ENCODE data around the gene TNNI3. TPM values are rescaled to one million over a fixed set of nuclear protein-coding genes. Genes with fewer than 3 reads are reported as not detected.
A peak's percentile ranks its signal among the peaks of the same experiment; 100 is the strongest.

The TNNI3 gene
- total RNA-seq, 4 donors from 2014 or later: not detected

DNA sequence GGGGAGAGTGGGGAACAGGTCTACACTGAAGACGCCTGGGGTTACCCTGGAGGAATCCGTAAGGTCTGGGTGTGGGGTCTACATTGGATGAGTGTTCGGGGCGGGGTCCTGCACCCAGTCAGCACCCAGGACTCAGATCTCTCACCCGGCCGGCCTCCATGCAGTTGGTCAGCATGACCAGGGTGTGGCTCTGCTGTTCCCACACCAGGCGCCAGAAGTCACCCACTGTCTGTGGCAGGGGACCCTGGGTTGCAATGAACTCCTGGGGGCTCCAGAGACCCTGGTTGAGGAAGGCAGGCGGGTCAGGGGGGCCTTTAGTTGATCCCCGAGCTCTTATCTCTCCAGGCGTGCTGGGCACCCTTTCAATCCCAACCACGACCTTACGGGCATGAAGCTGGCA, 28.5 kb upstream of the TNNI3 start:
- H3K36me3 ChIP-seq: no peaks in the 10 kb centered on the region
- H3K9me3 ChIP-seq: no peaks in the 10 kb centered on the region
- no peak for TF ChIP-seq POLR2AphosphoS5 (IDR thresholded peaks at IDR 0.05)
- TF ChIP-seq EP300 (IDR thresholded peaks at IDR 0.05): no peak
- no peak for TF ChIP-seq POLR2A (IDR thresholded peaks at IDR 0.05; ENCODE audit: low read depth)
- TF ChIP-seq, protein P1, sequence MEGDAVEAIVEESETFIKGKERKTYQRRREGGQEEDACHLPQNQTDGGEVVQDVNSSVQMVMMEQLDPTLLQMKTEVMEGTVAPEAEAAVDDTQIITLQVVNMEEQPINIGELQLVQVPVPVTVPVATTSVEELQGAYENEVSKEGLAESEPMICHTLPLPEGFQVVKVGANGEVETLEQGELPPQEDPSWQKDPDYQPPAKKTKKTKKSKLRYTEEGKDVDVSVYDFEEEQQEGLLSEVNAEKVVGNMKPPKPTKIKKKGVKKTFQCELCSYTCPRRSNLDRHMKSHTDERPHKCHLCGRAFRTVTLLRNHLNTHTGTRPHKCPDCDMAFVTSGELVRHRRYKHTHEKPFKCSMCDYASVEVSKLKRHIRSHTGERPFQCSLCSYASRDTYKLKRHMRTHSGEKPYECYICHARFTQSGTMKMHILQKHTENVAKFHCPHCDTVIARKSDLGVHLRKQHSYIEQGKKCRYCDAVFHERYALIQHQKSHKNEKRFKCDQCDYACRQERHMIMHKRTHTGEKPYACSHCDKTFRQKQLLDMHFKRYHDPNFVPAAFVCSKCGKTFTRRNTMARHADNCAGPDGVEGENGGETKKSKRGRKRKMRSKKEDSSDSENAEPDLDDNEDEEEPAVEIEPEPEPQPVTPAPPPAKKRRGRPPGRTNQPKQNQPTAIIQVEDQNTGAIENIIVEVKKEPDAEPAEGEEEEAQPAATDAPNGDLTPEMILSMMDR (IDR thresholded peaks at IDR 0.05): no peak
- H3K27me3 ChIP-seq: peaks cover 0 to 60% (median 11%) of the 10 kb centered on the region in 4 donors
- H3K4me3 ChIP-seq: no peak overlapping the region
- H3K27ac ChIP-seq (replicated peaks in 1 of 4): no peak overlapping the region
- intact Hi-C loops (cut with DNase I): no loop called here
- 83% methylated on average over 7 of the region's 12 CpGs for WGBS
- no peaks in the 10 kb centered on the region for H3K4me1 ChIP-seq
- no peak for DNase-seq (ENCODE audit: extremely low spot score)

DNA sequence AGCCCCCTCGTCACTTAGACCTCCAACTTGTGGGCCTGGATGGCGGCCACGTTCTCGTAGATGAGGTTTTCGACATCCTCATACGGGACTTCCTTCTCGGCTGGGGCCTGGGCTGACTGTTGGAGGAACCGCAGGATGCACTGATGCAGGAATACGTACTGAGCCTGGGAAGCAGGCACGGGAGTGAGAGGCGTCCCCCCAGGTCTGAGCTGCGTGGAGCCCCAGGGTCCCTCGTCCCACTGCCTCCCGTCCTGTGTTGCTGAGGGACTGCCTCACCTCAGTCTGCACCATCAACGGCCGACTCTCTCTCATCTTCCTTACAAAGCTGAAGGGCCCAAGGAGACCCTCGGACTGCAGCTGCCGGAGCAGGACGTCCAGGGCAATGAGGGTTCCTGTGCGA, 24.2 kb upstream of the TNNI3 start:
- no peaks in the 10 kb centered on the region for H3K9me3 ChIP-seq
- intact Hi-C loops (cut with DNase I): no loop called here
- H3K27me3 ChIP-seq: peaks cover 8 to 95% (median 51%) of the 10 kb centered on the region in 4 donors
- no peak for DNase-seq (ENCODE audit: extremely low spot score)
- H3K4me3 ChIP-seq: no peak overlapping the region
- H3K36me3 ChIP-seq: no peaks in the 10 kb centered on the region
- 66% methylated on average over 11 of the region's 20 CpGs for WGBS
- TF ChIP-seq EP300 (IDR thresholded peaks at IDR 0.05) (no peak), POLR2AphosphoS5 (IDR thresholded peaks at IDR 0.05) (no peak), POLR2A (IDR thresholded peaks at IDR 0.05; ENCODE audit: low read depth) (no peak)
- TF ChIP-seq, protein P1 (IDR thresholded peaks at IDR 0.05): no peak
- peaks cover 12 to 18% (median 17%) of the 10 kb centered on the region in 4 donors for H3K4me1 ChIP-seq
- no peak overlapping the region for H3K27ac ChIP-seq (replicated peaks in 1 of 4)

DNA sequence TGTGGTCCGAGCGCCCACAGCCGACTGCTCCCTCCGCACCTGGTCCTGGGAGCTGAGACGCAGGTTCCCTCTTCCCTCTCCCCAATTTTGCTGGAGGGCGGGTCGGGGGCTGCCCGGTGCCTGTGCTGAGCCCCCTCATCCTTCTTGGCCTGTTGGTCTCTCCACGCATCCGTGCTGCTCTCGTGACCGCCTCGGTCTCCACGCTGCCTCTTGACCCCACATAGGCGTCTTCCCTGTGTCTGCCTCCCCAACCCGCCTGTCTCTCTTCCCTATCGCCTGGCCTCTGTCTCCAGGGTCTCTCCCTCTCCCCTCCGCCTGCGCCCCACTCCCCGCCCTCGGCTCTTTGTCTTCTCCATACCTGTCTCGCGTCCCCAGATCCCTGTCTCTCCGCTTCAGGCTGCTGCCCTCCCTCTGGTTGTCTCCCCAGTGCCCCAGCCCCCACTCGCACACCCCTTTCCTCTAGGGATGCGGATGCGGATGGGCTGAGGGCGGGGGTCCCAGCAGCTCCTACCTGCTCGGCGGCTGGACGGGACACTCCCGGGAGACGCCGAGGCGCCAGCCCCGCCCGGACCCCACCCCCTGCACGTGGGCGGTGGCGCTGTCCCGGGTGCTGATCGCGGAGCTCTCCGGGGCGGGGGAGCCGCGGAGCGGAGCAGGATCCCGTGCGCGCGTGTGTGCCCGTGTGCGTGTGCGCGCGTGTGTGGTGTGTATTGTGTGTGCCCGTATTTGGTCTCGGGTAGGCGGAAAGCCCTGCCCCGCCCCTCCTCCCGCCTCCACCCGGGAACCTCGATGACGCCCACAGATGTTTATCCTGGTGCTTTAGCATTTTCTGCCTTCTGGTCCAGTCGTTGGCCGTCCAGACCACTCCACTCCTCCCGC, 22.3 kb upstream of the TNNI3 start, which contains the start of gene SYT5:
Gene SYT5 (minus strand): TSS at position 684 of the 879 bp plus-strand sequence. CDS start 1,248 bp downstream, outside the sequence.
- DNase-seq (ENCODE audit: extremely low spot score): no peak
- H3K9me3 ChIP-seq: no peaks in the 10 kb centered on the region
- H3K36me3 ChIP-seq: no peaks in the 10 kb centered on the region
- intact Hi-C loops (cut with DNase I): no loop called here
- no peak within 1 kb of the TSS for H3K27ac ChIP-seq (replicated peaks in 1 of 4)
- 2% methylated on average over 33 of the region's 68 CpGs for WGBS
- peak within 1 kb of the TSS; percentile 37 to 50 (median 42) for H3K4me3 ChIP-seq
- TF ChIP-seq EP300 (IDR thresholded peaks at IDR 0.05) (no peak), POLR2A (IDR thresholded peaks at IDR 0.05; ENCODE audit: low read depth) (no peak), POLR2AphosphoS5 (IDR thresholded peaks at IDR 0.05) (no peak)
- TF ChIP-seq, protein P1 (IDR thresholded peaks at IDR 0.05): no peak
- H3K27me3 ChIP-seq: peaks cover 8 to 95% (median 66%) of the 10 kb centered on the region in 4 donors
- peaks cover 12 to 22% (median 17%) of the 10 kb centered on the region in 4 donors for H3K4me1 ChIP-seq

DNA sequence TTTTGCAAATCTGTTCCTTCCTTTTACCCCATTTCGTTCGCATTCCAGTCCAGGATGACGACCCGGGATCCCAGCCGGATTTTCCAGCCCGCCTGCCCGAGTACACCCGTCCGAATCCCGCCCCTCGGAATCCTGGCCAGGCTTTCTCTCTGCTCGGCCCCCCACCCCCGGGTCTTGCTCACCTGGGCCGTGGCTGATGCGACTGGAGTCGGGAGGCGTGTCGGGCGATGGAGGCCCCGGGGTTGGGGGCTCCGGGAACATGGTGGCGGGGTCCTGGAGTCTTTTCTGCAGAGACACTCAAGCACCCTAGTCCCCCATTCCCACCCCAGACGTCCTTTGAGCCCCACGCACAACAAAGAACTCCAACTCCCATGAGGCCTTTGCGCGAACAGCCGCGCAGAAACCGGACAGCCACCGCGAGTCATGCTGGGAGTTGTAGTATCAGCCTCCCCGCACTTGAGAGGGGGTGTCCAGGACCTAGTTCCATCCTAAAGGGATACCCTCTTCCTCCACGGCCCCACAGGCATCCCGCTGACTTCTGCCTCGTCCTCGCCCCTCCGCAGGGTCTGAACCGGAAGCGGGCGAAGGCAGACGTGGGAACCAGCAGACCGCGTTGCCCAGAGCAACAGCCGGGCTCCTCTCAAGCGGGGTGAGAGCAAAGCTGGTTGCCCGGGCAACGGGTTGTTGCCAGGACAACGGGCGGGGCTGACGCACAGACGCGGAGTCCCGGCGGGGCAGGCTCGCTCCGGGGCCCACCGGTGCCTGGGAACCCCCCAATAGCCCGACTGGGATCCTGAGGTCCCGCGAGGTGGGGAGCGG, 21.5 kb upstream of the TNNI3 start:
- no peaks in the 10 kb centered on the region for H3K36me3 ChIP-seq
- DNase-seq (ENCODE audit: extremely low spot score): no peak
- peak overlapping the region; percentile 37 to 50 (median 42) for H3K4me3 ChIP-seq
- peaks cover 8 to 99% (median 75%) of the 10 kb centered on the region in 4 donors for H3K27me3 ChIP-seq
- no peak overlapping the region for H3K27ac ChIP-seq (replicated peaks in 1 of 4)
- peaks cover 15 to 28% (median 21%) of the 10 kb centered on the region in 4 donors for H3K4me1 ChIP-seq
- intact Hi-C loops (cut with DNase I): no loop called here
- TF ChIP-seq POLR2A (IDR thresholded peaks at IDR 0.05; ENCODE audit: low read depth): no peak
- no peak for TF ChIP-seq POLR2AphosphoS5 (IDR thresholded peaks at IDR 0.05)
- TF ChIP-seq EP300 (IDR thresholded peaks at IDR 0.05): no peak
- TF ChIP-seq, protein P1 (IDR thresholded peaks at IDR 0.05): no peak
- no peaks in the 10 kb centered on the region for H3K9me3 ChIP-seq
- 5% methylated on average over 26 of the region's 61 CpGs for WGBS

Data from esophagus muscularis mucosa (tissue), 4 donors.